NCI-H1105 treated with DMSO at 0.1 percent for 48 hours (cell line): ENCODE results near the gene SMYD2.

ENCODE experiments used
- DNase-seq: peaks from one replicate; lab custom pipeline; 2025; lab: John Stamatoyannopoulos, UW

SMYD2 gene

GRCh38 chr1:214329470-214330220 lies 48.7 kb downstream of the SMYD2 start:
- DNase-seq, result no peak

- DNase-seq, result no peak
Observed at GRCh38 chr1:214330222-214330621, 49.3 kb downstream of the SMYD2 start.

GRCh38 chr1:214330715-214331114 lies 49.8 kb downstream of the SMYD2 start:
- no peak for DNase-seq

GRCh38 chr1:214331180-214331579 lies 50.2 kb downstream of the SMYD2 start:
- no peak for DNase-seq

DNA sequence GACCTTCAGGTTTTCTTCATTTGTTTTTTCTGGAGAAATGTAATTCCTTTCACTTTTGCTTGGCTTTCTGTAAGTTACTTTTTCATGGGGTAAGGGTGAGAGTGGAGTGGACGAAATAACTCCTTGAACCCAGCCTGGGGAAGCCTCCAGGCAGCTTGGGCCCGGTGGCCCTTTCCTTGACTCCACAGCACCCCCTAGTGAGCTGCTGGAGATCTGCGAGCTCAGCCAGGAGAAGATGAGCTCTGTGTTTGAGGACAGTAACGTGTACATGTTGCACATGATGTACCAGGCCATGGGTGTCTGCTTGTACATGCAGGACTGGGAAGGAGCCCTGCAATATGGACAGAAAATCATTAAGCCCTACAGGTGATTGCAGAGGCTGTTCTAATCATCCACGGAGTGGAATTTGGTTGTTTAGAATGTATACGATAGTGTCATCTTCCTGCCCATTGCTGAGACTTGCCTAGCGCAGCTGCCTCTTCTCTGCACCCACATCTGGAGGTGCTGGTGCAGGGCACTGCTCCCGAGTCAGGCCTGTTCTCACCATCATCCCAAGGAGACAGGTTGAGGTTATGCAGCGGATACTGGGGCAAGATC lies 51.0 kb downstream of the SMYD2 start:
- peak; percentile 14 for DNase-seq

DNA sequence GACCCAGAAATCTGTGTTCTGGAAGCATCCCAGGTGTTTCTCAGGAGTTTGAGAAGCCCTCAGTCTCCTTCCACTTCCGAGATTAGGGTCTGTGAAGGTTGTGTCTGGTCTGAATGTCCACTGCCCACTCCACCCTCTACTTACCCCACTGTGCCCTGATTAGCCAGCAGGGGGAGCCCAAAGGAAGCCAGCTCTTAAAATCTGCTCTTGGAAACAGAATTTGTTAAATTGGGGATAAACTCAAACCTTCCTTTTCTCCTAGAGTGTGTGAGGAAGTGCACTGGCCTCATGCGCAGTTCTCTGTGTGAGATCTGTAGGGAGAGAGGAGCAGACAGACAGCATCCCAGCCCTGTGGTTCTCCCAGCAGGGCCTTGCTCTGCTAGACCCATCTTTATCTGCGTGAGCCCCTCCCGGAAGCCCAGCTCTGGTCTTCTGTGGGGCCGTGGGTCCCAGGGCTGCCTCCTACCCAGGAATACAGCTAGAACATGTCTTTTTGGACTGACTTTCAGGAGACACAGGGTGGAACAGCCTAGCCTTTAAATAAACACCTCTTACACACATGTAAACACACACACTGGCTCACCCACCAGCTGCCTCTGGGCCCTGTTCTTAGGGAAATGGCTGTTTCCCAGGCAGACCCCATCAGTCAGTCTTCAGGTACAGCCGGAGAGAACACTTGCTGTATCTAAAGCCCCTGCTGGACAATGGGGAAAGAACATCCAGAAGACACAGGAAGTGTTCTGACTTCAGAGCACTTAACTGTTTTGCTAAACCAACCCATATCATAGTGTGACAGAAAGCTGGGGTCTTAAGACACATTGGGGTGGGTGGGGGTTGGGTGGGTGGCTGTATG lies 52.2 kb downstream of the SMYD2 start:
- DNase-seq, result peak; percentile 22

- no peak for DNase-seq
Observed at GRCh38 chr1:214335567-214335966, 54.6 kb downstream of the SMYD2 start.

- no peak for DNase-seq
Observed at GRCh38 chr1:214337015-214337414, 56.1 kb downstream of the SMYD2 start.

GRCh38 chr1:214337511-214337910 lies 56.6 kb downstream of the SMYD2 start:
- DNase-seq, result no peak

DNA sequence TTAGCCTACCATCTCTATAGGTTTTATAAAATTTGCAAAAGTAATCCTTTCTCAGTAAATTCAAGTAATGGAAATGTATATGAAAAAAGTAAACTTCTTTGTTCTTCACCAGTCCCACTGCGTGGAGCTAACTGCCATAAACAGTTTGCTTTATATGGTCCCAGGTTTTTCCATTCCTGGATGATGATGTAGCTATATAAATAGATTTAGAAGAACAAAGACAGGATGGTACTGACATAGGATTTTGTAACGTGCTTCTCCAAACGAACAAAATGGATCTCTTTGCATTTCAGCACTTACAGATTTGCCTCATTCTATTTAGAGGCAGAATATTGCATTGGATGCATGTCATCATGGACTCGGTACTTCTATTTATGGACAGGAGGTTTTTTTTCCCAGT lies 57.3 kb downstream of the SMYD2 start:
- no peak for DNase-seq

DNA sequence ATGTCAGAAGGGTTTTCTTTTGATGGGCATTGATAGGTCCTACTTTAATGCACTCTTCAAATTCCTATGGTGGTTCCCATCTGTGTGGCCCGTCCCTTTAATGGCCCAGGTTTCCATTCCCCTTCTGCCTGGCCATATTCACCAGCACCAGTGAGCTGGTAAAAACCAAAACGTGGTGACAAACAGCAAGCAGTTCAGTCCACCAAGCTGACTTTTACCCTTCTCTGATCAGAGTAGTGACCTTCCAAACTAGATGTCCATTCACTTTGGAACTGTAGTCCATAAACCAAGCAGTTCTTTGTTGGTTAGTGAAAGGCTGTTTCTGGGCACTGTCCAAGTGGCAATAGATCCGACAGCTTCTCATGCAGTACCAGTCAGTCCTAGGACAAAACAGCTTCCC lies 60.5 kb downstream of the SMYD2 start:
- DNase-seq, result no peak

GRCh38 chr1:214341932-214342331 lies 61.0 kb downstream of the SMYD2 start:
- no peak for DNase-seq

DNA sequence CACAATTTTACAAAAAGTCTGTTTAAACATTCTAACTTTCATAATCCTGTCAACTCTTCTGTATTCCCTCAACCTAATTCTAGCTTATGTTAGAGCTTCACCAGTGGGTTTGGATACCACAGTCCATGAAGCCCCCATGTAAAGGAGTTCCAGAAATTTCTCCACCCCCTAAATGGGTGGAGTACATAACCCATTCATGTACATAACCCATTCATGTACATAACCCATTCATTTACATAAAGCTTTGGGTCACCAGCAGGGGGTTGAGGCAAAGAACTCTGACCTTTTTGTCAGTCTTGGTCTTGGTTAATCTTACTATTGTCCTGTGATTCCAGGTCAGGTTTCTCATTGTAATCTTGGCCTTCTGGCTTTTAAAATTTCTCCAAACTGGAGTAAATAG lies 61.6 kb downstream of the SMYD2 start:
- no peak for DNase-seq

GRCh38 chr1:214344897-214345296 lies 63.9 kb downstream of the SMYD2 start:
- no peak for DNase-seq

DNA sequence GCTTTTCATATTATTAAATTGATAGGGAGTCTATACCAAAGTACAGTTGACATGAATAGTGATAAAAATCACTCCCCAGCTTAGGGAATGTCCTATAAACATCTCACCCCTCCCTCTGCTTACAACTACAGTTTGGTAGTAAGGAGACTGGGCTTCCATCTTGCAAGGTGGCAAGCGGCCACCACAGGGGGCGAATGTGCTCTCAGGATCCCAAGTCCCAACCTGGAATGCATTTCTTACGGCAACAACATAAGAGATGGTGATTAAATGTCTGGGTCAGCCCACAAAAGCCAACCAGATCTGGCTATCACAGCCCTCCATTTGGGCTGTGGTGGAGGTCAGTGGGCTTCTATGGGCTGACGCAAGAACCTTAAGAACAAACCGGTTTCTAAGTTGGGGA lies 68.0 kb downstream of the SMYD2 start:
- DNase-seq, result no peak

GRCh38 chr1:214349781-214350180 lies 68.8 kb downstream of the SMYD2 start:
- DNase-seq, result no peak

- DNase-seq, result no peak
Observed at GRCh38 chr1:214351551-214352277, 70.8 kb downstream of the SMYD2 start.

- no peak for DNase-seq
Observed at GRCh38 chr1:214352838-214353237, 71.9 kb downstream of the SMYD2 start.

- peak; percentile 37 for DNase-seq
Observed at GRCh38 chr1:214354440-214355148, 73.6 kb downstream of the SMYD2 start.

GRCh38 chr1:214360116-214360515 lies 79.2 kb downstream of the SMYD2 start:
- DNase-seq, result no peak

DNA sequence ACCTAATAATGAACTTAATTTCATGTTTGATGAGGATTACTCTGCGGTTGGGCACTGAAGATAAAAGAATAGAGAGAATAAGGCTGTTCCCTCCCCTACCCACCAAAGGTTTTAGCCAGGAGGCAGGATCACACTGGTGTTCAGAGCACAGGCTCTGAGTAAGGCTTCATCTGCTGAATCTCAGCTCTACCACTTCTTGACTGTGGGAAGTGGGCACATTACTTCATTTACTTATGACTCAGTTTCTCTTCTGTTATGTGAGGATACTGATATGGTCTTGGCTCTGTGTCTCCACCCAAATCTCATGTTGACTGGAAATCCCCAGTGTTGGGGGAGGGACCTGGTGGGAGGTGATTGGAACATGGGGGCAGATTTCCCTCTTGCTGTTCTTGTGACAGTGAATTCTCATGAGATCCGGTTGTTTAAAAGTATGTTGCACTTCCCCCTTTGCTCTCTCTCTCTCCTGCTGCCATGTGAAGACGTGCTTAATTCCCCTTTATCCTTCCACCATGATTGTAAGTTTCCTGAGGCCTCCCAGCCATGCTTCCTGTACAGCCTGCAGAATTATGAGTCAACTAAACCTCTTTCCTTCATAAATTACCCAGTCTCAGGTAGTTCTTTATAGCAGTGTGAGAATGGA lies 79.7 kb downstream of the SMYD2 start:
- DNase-seq, result no peak
